ENCODE data around the gene NUAK2. TPM values are rescaled to one million over a fixed set of nuclear protein-coding genes. Genes with fewer than 3 reads are reported as not detected.

Gene NUAK2
- polyA plus RNA-seq, 1 experiment = 7.0 TPM

GRCh38 chr1:205259998-205260397 lies 61.5 kb downstream of the NUAK2 start:
- no peak for DNase-seq (ENCODE audit: low read depth, low spot score)
- ChIA-PET POLR2A (no interaction called here), CTCF (interaction anchor here (0.9 to 5.8 kb wide), 8 partner anchors 10 to 198 kb away, joined by 3 to 62 read pairs (median 6); no protein-coding TSS in a partner anchor)
- H3K27me3 ChIP-seq (ENCODE audit: control insufficient read depth, insufficient read depth, low read length) = no peaks in the 10 kb centered on the region
- no peak overlapping the region for H3K27ac ChIP-seq (ENCODE audit: low read depth, low read length)
- H3K9me3 ChIP-seq (ENCODE audit: control insufficient read depth, insufficient read depth, low read length) = no peaks in the 10 kb centered on the region
- H3K4me3 ChIP-seq (ENCODE audit: low read depth, low read length) = no peak overlapping the region
- no peak for TF ChIP-seq CTCF (IDR thresholded peaks at IDR 0.05; ENCODE audit: low read depth, low read length)

GRCh38 chr1:205259324-205259832 lies 62.2 kb downstream of the NUAK2 start:
- ChIA-PET CTCF (interaction anchor here (0.8 to 6.8 kb wide), 10 partner anchors 13 to 283 kb away, joined by 3 to 107 read pairs (median 6); partner anchors contain the start of gene TMCC2), POLR2A (interaction anchor here (0.8 kb wide), 1 partner anchor 282 kb away, joined by 3 read pairs; no protein-coding TSS in a partner anchor)
- TF ChIP-seq CTCF (IDR thresholded peaks at IDR 0.05; ENCODE audit: low read depth, low read length) = no peak
- no peak for DNase-seq (ENCODE audit: low read depth, low spot score)
- Histone ChIP-seq H3K27me3 (ENCODE audit: control insufficient read depth, insufficient read depth, low read length) (no peaks in the 10 kb centered on the region), H3K27ac (ENCODE audit: low read depth, low read length) (peak overlapping the region; percentile 57), H3K9me3 (ENCODE audit: control insufficient read depth, insufficient read depth, low read length) (no peaks in the 10 kb centered on the region), H3K4me3 (ENCODE audit: low read depth, low read length) (no peak overlapping the region)

GRCh38 chr1:205258719-205259118 lies 62.8 kb downstream of the NUAK2 start:
- POLR2A ChIA-PET = interaction anchor here (0.8 kb wide), 1 partner anchor 282 kb away, joined by 3 read pairs; no protein-coding TSS in a partner anchor
- no peak for DNase-seq (ENCODE audit: low read depth, low spot score)
- CTCF ChIA-PET = interaction anchor here (0.7 to 6.8 kb wide), 12 partner anchors 13 to 659 kb away, joined by 3 to 107 read pairs (median 6); partner anchors contain the start of gene TMCC2

GRCh38 chr1:205258261-205258691 lies 63.3 kb downstream of the NUAK2 start:
- DNase-seq (ENCODE audit: low read depth, low spot score) = no peak
- POLR2A ChIA-PET = interaction anchor here (0.6 kb wide), 1 partner anchor 151 kb away, joined by 11 read pairs; no protein-coding TSS in a partner anchor
- Histone ChIP-seq H3K4me3 (ENCODE audit: low read depth, low read length) (no peak overlapping the region), H3K9me3 (ENCODE audit: control insufficient read depth, insufficient read depth, low read length) (no peaks in the 10 kb centered on the region), H3K27me3 (ENCODE audit: control insufficient read depth, insufficient read depth, low read length) (no peaks in the 10 kb centered on the region), H3K27ac (ENCODE audit: low read depth, low read length) (peak overlapping the region; percentile 57)
- CTCF ChIA-PET = interaction anchor here (0.7 to 6.8 kb wide), 12 partner anchors 12 to 658 kb away, joined by 3 to 107 read pairs (median 7); partner anchors contain the start of gene TMCC2
- TF ChIP-seq CTCF (IDR thresholded peaks at IDR 0.05; ENCODE audit: low read depth, low read length) = no peak

More at GRCh38 chr1:205258719-205259118, 62.8 kb downstream of the NUAK2 start:
- Histone ChIP-seq H3K4me3 (ENCODE audit: low read depth, low read length) (no peak overlapping the region), H3K9me3 (ENCODE audit: control insufficient read depth, insufficient read depth, low read length) (no peaks in the 10 kb centered on the region), H3K27me3 (ENCODE audit: control insufficient read depth, insufficient read depth, low read length) (no peaks in the 10 kb centered on the region), H3K27ac (ENCODE audit: low read depth, low read length) (peak overlapping the region; percentile 57)
- no peak for TF ChIP-seq CTCF (IDR thresholded peaks at IDR 0.05; ENCODE audit: low read depth, low read length)

- no peak overlapping the region for H3K4me3 ChIP-seq (ENCODE audit: low read depth, low read length)
- H3K27ac ChIP-seq (ENCODE audit: low read depth, low read length) = no peak overlapping the region
- H3K27me3 ChIP-seq (ENCODE audit: control insufficient read depth, insufficient read depth, low read length) = no peaks in the 10 kb centered on the region
- H3K9me3 ChIP-seq (ENCODE audit: control insufficient read depth, insufficient read depth, low read length) = no peaks in the 10 kb centered on the region
- DNase-seq (ENCODE audit: low read depth, low spot score) = no peak
- TF ChIP-seq CTCF (IDR thresholded peaks at IDR 0.05; ENCODE audit: low read depth, low read length) = no peak
- POLR2A ChIA-PET = interaction anchor here (0.6 kb wide), 1 partner anchor 150 kb away, joined by 11 read pairs; no protein-coding TSS in a partner anchor
- CTCF ChIA-PET = interaction anchor here (0.7 to 6.8 kb wide), 15 partner anchors 11 to 658 kb away, joined by 3 to 107 read pairs (median 7); partner anchors contain the start of gene TMCC2
Observed at GRCh38 chr1:205257735-205258134, 63.8 kb downstream of the NUAK2 start.

Data from AG04450 (cell line).